WTC11 (cell line): Measurements from ENCODE around the gene GRK2. TPM values are rescaled to one million over a fixed set of nuclear protein-coding genes. Genes with fewer than 3 reads are reported as not detected.
A peak's percentile ranks its signal among the peaks of the same experiment; 100 is the strongest.

ENCODE experiments used
- ATAC-seq: fragments of 200-7000 bp; cut with Tn5 transposase; 2 replicates; pipeline ENCODE4 v1.10.0; 2021; ENCODE audit warnings: mild to moderate bottlenecking, moderate library complexity
- CTCF ChIA-PET: fragments of 300-600 bp; sonication (Branson Sonifier 250); formaldehyde crosslinking; loops from one replicate; lab custom pipeline; 2021; ENCODE audit warnings: antibody characterized with exemption; lab: Charles Lee
- POLR2A ChIA-PET: fragments of 350-600 bp; sonication (Branson Sonifier 250); formaldehyde crosslinking; loops from one replicate; lab custom pipeline; 2021; ENCODE audit warnings: antibody characterized with exemption; lab: Charles Lee
- DNase-seq: peaks from one replicate; pipeline ENCODE4 v3.0.0; 2021; ENCODE audit warnings: low spot score
- H3K27ac Mint-ChIP-seq: 2 replicates; pipeline ENCODE4 v1.8.0; 2021; ENCODE audit warnings: mixed read lengths
- H3K27me3 Mint-ChIP-seq: 2 replicates; pipeline ENCODE4 v1.8.0; 2021; ENCODE audit warnings: low read depth, mild to moderate bottlenecking, moderate library complexity, mixed read lengths
- H3K36me3 Mint-ChIP-seq: 2 replicates; pipeline ENCODE4 v1.8.0; 2021; ENCODE audit warnings: mixed read lengths
- H3K4me1 Mint-ChIP-seq: 2 replicates; pipeline ENCODE4 v1.8.0; 2022; ENCODE audit warnings: mixed read lengths
- H3K4me3 Mint-ChIP-seq: 2 replicates; pipeline ENCODE4 v1.8.0; 2021; ENCODE audit warnings: mild to moderate bottlenecking, moderate library complexity, mixed read lengths
- H3K9me3 Mint-ChIP-seq: 2 replicates; pipeline ENCODE4 v1.8.0; 2021; ENCODE audit warnings: mixed read lengths
- ATF6 ChIP-seq: sonication (generic); formaldehyde crosslinking; IDR thresholded peaks from 2 replicates; pipeline ENCODE4 v1.8.1; 2023; ENCODE audit warnings: mild to moderate bottlenecking, missing genetic modification reagents
- CDX4 ChIP-seq: fragments of 250-450 bp; sonication (Bioruptor Pico); IDR thresholded peaks from 2 replicates; pipeline ENCODE4 v1.9.0; 2021; ENCODE audit warnings: moderate library complexity, mild to moderate bottlenecking, inconsistent platforms, borderline replicate concordance
- CREB1 ChIP-seq: sonication (generic); formaldehyde crosslinking; IDR thresholded peaks from 2 replicates; pipeline ENCODE4 v1.8.0; 2023; ENCODE audit warnings: mild to moderate bottlenecking, missing genetic modification reagents
- EMX1 ChIP-seq: fragments of 250-450 bp; sonication (Bioruptor Pico); IDR thresholded peaks from 2 replicates; pipeline ENCODE4 v1.8.0; 2021; ENCODE audit warnings: mild to moderate bottlenecking
- GABPB1 ChIP-seq: sonication (generic); formaldehyde crosslinking; IDR thresholded peaks from 2 replicates; pipeline ENCODE4 v1.8.1; 2023; ENCODE audit warnings: mild to moderate bottlenecking, missing genetic modification reagents
- GTF2I ChIP-seq: fragments of 250-450 bp; sonication (Bioruptor Pico); conservative IDR thresholded peaks from 2 replicates; pipeline ENCODE4 v1.4.0; 2021; ENCODE audit warnings: mild to moderate bottlenecking
- HMGA2 ChIP-seq: fragments of 250-450 bp; sonication (Bioruptor Pico); IDR thresholded peaks from 2 replicates; pipeline ENCODE4 v1.4.0; 2021; ENCODE audit warnings: mild to moderate bottlenecking, moderate library complexity
- HMGXB4 ChIP-seq: sonication (generic); formaldehyde crosslinking; IDR thresholded peaks from 2 replicates; pipeline ENCODE4 v1.8.1; 2023; ENCODE audit warnings: mild to moderate bottlenecking, moderate library complexity, missing genetic modification reagents
- MAX ChIP-seq: sonication (generic); formaldehyde crosslinking; IDR thresholded peaks from 2 replicates; pipeline ENCODE4 v1.8.0; 2022; ENCODE audit warnings: mild to moderate bottlenecking, missing genetic modification reagents
- MYBL2 ChIP-seq: sonication (generic); formaldehyde crosslinking; IDR thresholded peaks from 2 replicates; pipeline ENCODE4 v1.8.1; 2023; ENCODE audit warnings: mild to moderate bottlenecking, moderate library complexity, missing genetic modification reagents
- NR3C1 ChIP-seq: sonication (generic); formaldehyde crosslinking; conservative IDR thresholded peaks from 2 replicates; pipeline ENCODE4 v1.8.1; 2023; ENCODE audit warnings: low read depth, mild to moderate bottlenecking, missing genetic modification reagents
- SMAD3 ChIP-seq: sonication (generic); formaldehyde crosslinking; IDR thresholded peaks from 2 replicates; pipeline ENCODE4 v1.8.0; 2022; ENCODE audit warnings: missing genetic modification reagents, mild to moderate bottlenecking, borderline replicate concordance
- SMAD4 ChIP-seq: sonication (generic); formaldehyde crosslinking; IDR thresholded peaks from 2 replicates; pipeline ENCODE4 v1.8.0; 2022; ENCODE audit warnings: mild to moderate bottlenecking, missing genetic modification reagents
- SP1 ChIP-seq: sonication (generic); formaldehyde crosslinking; conservative IDR thresholded peaks from 2 replicates; pipeline ENCODE4 v1.8.1; 2022; ENCODE audit warnings: missing genetic modification reagents
- TEAD4 ChIP-seq: sonication (generic); formaldehyde crosslinking; IDR thresholded peaks from 2 replicates; pipeline ENCODE4 v1.8.0; 2022; ENCODE audit warnings: mild to moderate bottlenecking, missing genetic modification reagents
- USF1 ChIP-seq: sonication (generic); formaldehyde crosslinking; IDR thresholded peaks from 2 replicates; pipeline ENCODE4 v1.8.0; 2022; ENCODE audit warnings: mild to moderate bottlenecking, missing genetic modification reagents
- ZMAT4 ChIP-seq: fragments of 250-450 bp; sonication (Bioruptor Pico); IDR thresholded peaks from 2 replicates; pipeline ENCODE4 v1.9.0; 2021; ENCODE audit warnings: mild to moderate bottlenecking
- ZNF416 ChIP-seq: fragments of 250-450 bp; sonication (Bioruptor Pico); IDR thresholded peaks from 2 replicates; pipeline ENCODE4 v1.9.0; 2021; ENCODE audit warnings: mild to moderate bottlenecking, inconsistent platforms
- total RNA-seq: library from RNA; stranded (reverse); gene quantifications from 3 replicates; pipeline ENCODE4 v1.2.3, GENCODE V29; 2021
- TF ChIP-seq, protein P1 (sequence below): sonication (generic); formaldehyde crosslinking; IDR thresholded peaks from 2 replicates; pipeline ENCODE4 v1.8.1; 2023; ENCODE audit warnings: mild to moderate bottlenecking, missing genetic modification reagents, borderline replicate concordance
- TF ChIP-seq, protein P2 (sequence below): sonication (generic); formaldehyde crosslinking; IDR thresholded peaks from 2 replicates; pipeline ENCODE4 v1.8.0; 2023; ENCODE audit warnings: missing genetic modification reagents, mild to moderate bottlenecking, borderline replicate concordance

Gene GRK2
- total RNA-seq, 1 experiment from 2014 or later: 68.1 TPM

DNA sequence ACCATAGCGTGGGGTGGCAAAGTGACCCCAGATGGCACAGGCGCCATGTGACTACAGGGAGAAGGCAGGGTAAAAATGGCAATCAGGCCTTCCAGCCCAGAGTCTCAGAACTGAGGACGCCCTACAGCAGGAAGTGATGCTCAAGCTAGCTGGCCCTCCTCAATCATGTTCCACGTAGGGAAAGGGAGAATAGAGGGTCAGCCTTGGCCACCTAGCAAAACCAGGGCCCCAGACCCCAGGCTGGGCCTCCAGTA lies 21.9 kb downstream of the GRK2 start:
- DNase-seq: no peak
- H3K9me3 Mint-ChIP-seq: no peaks in the 10 kb centered on the region
- H3K27me3 Mint-ChIP-seq: no peaks in the 10 kb centered on the region
- H3K4me3 Mint-ChIP-seq: peak overlapping the region; percentile 66
- ChIA-PET POLR2A (interaction anchor here (1.6 to 3.2 kb wide), 3 partner anchors 11 to 48 kb away, joined by 7 to 24 read pairs (median 15); partner anchors contain the start of gene SSH3), CTCF (interaction anchor here (0.9 to 3.0 kb wide), 12 partner anchors 8 to 373 kb away, joined by 3 to 39 read pairs (median 10); partner anchors contain the start of genes POLD4, PPP1CA and SSH3)
- peaks cover 15% of the 10 kb centered on the region for H3K4me1 Mint-ChIP-seq
- TF ChIP-seq TEAD4 (CRISPR knock-in tag): no peak
- no peak for TF ChIP-seq GABPB1 (CRISPR knock-in tag)
- no peak for TF ChIP-seq NR3C1 (CRISPR knock-in tag)
- TF ChIP-seq HMGA2 (CRISPR knock-in tag): no peak
- TF ChIP-seq ATF6 (CRISPR knock-in tag): no peak
- TF ChIP-seq USF1 (CRISPR knock-in tag): no peak
- TF ChIP-seq ZNF416: no peak
- no peak for TF ChIP-seq GTF2I
- TF ChIP-seq ZMAT4 (CRISPR knock-in tag): no peak
- no peak for TF ChIP-seq CREB1 (CRISPR knock-in tag)
- TF ChIP-seq MYBL2 (CRISPR knock-in tag): no peak
- peaks cover 11% of the 10 kb centered on the region for H3K36me3 Mint-ChIP-seq
- ATAC-seq: no peak
- peak overlapping the region; percentile 95 for H3K27ac Mint-ChIP-seq

- CTCF ChIA-PET: interaction anchor here (0.5 to 3.0 kb wide), 22 partner anchors 8 to 1441 kb away, joined by 3 to 39 read pairs (median 4); partner anchors contain the start of genes NUDT8, POLD4, PPP1CA and SSH3
- no peaks in the 10 kb centered on the region for H3K27me3 Mint-ChIP-seq
- no peaks in the 10 kb centered on the region for H3K9me3 Mint-ChIP-seq
- H3K4me1 Mint-ChIP-seq: peaks cover 15% of the 10 kb centered on the region
- POLR2A ChIA-PET: interaction anchor here (0.7 to 3.2 kb wide), 5 partner anchors 11 to 170 kb away, joined by 3 to 24 read pairs (median 7); partner anchors contain the start of genes KDM2A and SSH3
- H3K27ac Mint-ChIP-seq: peak overlapping the region; percentile 95; the same call in 1 of the 2 replicates
- ATAC-seq (peak; percentile 88), DNase-seq (peak; percentile 83)
- H3K4me3 Mint-ChIP-seq: peak overlapping the region; percentile 66
- peaks cover 12% of the 10 kb centered on the region for H3K36me3 Mint-ChIP-seq
- TF ChIP-seq SMAD4 (no peak), EMX1 (no peak), SP1 (CRISPR knock-in tag) (peak; percentile 86), MAX (CRISPR knock-in tag) (peak; percentile 88), HMGXB4 (CRISPR knock-in tag) (peak; percentile 89), CREB1 (CRISPR knock-in tag) (0 out of 2 replicates have a peak, but pooled peaks have one; percentile 49), SMAD3 (CRISPR knock-in tag) (no peak), CDX4 (CRISPR knock-in tag) (no peak)
- TF ChIP-seq, protein P1, sequence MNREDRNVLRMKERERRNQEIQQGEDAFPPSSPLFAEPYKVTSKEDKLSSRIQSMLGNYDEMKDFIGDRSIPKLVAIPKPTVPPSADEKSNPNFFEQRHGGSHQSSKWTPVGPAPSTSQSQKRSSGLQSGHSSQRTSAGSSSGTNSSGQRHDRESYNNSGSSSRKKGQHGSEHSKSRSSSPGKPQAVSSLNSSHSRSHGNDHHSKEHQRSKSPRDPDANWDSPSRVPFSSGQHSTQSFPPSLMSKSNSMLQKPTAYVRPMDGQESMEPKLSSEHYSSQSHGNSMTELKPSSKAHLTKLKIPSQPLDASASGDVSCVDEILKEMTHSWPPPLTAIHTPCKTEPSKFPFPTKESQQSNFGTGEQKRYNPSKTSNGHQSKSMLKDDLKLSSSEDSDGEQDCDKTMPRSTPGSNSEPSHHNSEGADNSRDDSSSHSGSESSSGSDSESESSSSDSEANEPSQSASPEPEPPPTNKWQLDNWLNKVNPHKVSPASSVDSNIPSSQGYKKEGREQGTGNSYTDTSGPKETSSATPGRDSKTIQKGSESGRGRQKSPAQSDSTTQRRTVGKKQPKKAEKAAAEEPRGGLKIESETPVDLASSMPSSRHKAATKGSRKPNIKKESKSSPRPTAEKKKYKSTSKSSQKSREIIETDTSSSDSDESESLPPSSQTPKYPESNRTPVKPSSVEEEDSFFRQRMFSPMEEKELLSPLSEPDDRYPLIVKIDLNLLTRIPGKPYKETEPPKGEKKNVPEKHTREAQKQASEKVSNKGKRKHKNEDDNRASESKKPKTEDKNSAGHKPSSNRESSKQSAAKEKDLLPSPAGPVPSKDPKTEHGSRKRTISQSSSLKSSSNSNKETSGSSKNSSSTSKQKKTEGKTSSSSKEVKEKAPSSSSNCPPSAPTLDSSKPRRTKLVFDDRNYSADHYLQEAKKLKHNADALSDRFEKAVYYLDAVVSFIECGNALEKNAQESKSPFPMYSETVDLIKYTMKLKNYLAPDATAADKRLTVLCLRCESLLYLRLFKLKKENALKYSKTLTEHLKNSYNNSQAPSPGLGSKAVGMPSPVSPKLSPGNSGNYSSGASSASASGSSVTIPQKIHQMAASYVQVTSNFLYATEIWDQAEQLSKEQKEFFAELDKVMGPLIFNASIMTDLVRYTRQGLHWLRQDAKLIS (CRISPR knock-in tag): 0 out of 2 replicates have a peak, but pooled peaks have one; percentile 74
- TF ChIP-seq, protein P2, sequence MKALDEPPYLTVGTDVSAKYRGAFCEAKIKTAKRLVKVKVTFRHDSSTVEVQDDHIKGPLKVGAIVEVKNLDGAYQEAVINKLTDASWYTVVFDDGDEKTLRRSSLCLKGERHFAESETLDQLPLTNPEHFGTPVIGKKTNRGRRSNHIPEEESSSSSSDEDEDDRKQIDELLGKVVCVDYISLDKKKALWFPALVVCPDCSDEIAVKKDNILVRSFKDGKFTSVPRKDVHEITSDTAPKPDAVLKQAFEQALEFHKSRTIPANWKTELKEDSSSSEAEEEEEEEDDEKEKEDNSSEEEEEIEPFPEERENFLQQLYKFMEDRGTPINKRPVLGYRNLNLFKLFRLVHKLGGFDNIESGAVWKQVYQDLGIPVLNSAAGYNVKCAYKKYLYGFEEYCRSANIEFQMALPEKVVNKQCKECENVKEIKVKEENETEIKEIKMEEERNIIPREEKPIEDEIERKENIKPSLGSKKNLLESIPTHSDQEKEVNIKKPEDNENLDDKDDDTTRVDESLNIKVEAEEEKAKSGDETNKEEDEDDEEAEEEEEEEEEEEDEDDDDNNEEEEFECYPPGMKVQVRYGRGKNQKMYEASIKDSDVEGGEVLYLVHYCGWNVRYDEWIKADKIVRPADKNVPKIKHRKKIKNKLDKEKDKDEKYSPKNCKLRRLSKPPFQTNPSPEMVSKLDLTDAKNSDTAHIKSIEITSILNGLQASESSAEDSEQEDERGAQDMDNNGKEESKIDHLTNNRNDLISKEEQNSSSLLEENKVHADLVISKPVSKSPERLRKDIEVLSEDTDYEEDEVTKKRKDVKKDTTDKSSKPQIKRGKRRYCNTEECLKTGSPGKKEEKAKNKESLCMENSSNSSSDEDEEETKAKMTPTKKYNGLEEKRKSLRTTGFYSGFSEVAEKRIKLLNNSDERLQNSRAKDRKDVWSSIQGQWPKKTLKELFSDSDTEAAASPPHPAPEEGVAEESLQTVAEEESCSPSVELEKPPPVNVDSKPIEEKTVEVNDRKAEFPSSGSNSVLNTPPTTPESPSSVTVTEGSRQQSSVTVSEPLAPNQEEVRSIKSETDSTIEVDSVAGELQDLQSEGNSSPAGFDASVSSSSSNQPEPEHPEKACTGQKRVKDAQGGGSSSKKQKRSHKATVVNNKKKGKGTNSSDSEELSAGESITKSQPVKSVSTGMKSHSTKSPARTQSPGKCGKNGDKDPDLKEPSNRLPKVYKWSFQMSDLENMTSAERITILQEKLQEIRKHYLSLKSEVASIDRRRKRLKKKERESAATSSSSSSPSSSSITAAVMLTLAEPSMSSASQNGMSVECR: 0 out of 2 replicates have a peak, but pooled peaks have one; percentile 11
These were observed 22.4 kb downstream of the GRK2 start for GRCh38 chr11:67288452-67289225.
